GM13977 (cell line): Measurements from ENCODE around the gene ADAM11.
A peak's percentile ranks its signal among the peaks of the same experiment; 100 is the strongest.

ENCODE experiments used
- DNase-seq: peaks from one replicate; pipeline ENCODE4 v3.0.0; 2012; ENCODE audit warnings: low spot score
- in situ Hi-C: fragments of 300-500 bp; cut with MboI; formaldehyde crosslinking; loops from one replicate; pipeline ENCODE4 v1.12.0; 2022; ENCODE audit warnings: low sequenced_read_pairs, low pct_unique_long_range_greater_than_20kb, mixed read lengths, inconsistent platforms; ENCODE audit not compliant: unreplicated experiment
- TF ChIP-seq, protein P1 (sequence below): IDR thresholded peaks from 2 replicates; pipeline ENCODE4 v1.5.1; 2012; ENCODE audit warnings: mild to moderate bottlenecking, control low read depth; ENCODE audit not compliant: insufficient read depth; ENCODE audit errors: extremely low read depth, missing control alignments

Gene ADAM11

DNA sequence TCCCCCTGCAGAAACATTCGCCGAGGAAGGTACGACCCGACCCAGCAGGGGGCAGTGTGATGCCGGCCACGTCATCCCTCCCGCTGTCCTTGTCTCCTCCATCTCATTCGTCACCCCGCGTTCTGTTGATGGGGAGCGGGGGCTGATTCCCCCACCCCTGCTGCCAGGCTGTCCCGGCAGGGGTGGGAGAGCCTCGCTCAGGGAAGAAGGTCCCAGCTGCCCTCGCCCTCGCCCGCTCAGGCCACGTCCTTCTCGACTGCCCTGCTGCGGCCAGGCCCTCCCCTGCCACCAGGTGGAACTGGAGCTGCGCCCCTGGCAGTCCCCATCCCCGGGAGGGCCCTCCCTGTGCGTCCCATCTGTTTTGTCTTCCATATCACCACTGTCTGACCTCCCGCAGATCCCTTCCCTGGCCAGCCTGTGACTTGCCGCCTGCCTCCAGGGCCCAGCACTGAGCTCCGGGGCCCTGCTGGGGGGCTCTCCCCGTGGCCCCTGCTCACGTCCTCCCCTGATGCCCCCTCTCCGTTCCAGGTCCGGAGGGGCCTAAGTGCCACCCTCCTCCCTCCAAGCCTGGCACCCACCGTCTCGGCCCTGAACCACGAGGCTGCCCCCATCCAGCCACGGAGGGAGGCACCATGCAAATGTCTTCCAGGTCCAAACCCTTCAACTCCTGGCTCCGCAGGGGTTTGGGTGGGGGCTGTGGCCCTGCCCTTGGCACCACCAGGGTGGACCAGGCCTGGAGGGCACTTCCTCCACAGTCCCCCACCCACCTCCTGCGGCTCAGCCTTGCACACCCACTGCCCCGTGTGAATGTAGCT is 20.6 kb downstream of the ADAM11 start:
- in situ Hi-C loops, result loop anchor here (10.0 kb wide), 1 partner anchor 85 kb away; no protein-coding TSS in a partner anchor
- TF ChIP-seq, protein P1, sequence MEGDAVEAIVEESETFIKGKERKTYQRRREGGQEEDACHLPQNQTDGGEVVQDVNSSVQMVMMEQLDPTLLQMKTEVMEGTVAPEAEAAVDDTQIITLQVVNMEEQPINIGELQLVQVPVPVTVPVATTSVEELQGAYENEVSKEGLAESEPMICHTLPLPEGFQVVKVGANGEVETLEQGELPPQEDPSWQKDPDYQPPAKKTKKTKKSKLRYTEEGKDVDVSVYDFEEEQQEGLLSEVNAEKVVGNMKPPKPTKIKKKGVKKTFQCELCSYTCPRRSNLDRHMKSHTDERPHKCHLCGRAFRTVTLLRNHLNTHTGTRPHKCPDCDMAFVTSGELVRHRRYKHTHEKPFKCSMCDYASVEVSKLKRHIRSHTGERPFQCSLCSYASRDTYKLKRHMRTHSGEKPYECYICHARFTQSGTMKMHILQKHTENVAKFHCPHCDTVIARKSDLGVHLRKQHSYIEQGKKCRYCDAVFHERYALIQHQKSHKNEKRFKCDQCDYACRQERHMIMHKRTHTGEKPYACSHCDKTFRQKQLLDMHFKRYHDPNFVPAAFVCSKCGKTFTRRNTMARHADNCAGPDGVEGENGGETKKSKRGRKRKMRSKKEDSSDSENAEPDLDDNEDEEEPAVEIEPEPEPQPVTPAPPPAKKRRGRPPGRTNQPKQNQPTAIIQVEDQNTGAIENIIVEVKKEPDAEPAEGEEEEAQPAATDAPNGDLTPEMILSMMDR, result peak; percentile 86
- DNase-seq, result peak; percentile 87

DNA sequence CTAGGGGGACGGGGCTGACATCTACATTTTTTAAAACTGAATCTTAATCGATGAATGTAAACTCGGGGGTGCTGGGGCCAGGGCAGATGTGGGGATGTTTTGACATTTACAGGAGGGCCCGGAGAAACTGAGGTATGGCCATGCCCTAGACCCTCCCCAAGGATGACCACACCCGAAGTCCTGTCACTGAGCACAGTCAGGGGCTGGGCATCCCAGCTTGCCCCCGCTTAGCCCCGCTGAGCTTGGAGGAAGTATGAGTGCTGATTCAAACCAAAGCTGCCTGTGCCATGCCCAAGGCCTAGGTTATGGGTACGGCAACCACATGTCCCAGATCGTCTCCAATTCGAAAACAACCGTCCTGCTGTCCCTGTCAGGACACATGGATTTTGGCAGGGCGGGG is 21.4 kb downstream of the ADAM11 start:
- DNase-seq, result no peak
- TF ChIP-seq, protein P1, result no peak
- in situ Hi-C loops, result no loop called here

DNA sequence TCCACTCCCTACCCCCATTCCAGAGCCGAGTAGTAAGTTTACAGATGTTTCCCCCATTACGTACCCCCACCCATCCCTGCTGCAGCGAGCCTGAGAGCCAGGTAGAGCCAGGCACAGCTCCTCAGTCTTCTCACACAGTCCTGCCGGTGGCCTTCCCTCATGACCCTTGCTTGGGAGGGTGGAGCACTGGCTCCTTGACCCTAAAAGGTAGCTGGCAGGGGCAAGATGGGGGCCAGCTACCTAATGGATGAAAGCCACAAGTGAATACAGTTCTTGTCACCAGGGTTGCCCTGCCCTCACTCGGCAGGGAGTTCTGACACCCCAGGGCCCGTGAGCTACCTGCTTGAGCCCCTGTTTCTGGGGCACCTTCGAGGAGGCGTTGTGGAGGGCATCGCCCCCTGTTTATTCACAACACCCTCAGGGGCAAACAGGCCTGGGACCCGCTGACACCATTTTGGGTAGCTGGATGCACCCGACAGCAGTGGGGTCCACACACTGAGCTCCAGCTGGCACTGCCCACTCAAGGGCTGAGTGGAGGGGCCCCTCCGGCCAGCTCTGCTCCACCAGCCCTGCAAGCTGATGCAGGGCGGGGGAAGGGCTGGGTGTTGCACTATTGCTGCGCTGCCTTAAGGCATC is 22.2 kb downstream of the ADAM11 start:
- DNase-seq, result no peak
- TF ChIP-seq, protein P1, result no peak
- in situ Hi-C loops, result no loop called here

DNA sequence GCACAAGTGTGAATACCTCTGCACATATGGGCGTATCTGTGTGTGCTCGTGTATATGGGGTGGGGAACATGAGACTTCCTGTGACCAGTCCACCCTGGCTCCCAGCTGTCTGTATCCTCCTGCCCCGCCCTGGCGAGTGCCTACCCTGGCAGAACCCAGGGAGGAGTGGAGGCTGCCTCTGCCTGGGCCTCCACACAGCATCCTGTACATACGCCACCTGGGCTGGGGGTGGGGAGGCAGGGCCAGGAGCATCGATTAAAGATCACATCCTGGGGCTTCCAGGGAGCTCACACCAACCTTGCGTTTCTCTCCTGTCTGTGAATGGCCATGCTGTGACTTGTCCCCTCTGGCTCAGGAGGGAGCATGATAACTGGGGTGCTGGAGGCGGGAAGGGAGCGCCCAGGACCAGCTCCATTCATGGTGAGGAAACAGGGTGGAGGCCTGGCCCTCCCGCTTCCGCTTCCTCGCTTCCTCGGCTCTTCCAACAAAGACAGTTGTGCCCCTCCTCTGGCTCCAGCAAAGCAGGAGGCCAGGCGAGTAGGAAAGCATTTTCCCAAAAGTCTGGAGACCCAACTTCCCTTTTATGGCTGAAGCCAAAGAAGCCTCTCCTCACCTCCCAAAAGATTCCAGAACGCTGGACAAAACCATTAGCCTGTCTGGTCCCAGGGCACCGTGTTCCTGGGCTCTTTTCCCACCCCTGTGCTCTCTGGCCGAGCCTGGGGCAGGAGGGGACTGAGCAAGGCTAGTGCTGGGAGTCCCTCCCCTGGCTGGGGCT is 22.9 kb downstream of the ADAM11 start:
- in situ Hi-C loops, result no loop called here
- TF ChIP-seq, protein P1, result no peak
- no peak for DNase-seq

DNA sequence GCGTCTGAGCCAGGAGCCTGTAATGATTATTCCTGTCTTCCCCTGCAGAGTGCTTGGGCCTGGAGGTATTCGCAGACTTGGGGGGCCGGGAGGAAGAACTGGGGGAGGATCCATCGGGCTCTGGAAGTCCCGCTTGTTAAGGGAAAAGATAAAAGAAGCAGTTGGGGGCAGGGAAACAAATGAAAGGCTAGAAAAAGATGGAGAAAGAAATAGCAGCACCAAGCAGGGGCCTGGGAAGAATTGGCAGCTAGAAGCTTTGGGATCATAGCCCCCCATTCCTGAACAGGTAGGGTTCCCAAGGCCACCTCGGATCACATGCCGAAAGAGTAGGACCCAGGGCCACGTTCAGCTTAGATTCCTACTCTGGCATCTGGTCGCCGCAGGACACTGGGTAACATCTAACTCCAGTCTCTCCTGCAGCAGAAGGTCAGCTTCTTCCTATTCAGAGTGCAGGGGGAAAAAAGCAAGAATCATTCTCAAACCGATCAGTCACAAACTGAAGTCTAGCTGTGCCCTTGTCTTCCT is 23.6 kb downstream of the ADAM11 start:
- in situ Hi-C loops, result no loop called here
- TF ChIP-seq, protein P1, result no peak
- no peak for DNase-seq

DNA sequence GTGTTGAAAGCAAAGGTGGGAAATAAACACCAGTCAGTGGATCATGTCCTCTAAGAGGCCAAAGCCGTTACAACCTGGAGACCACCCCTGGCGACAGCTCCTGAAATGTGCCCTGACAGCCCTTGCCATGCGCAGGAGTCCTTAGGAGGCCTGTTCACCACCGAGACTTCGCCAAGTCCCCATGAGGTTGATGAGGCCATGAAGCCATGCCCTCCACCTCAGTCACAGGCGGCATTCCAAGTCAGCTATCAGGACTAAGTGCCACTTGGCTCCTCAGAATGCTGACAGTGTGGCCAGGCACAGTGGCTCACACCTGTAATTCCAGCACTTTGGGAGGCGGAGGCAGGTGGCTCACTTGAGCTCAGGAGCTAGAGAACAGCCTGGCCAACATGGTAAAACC is 27.1 kb downstream of the ADAM11 start:
- in situ Hi-C loops, result no loop called here
- TF ChIP-seq, protein P1, result no peak
- DNase-seq, result no peak
